Left kidney (tissue), 2 donors: Measurements from ENCODE around the gene KCNN3. TPM values are rescaled to one million over a fixed set of nuclear protein-coding genes. Genes with fewer than 3 reads are reported as not detected.

Experiments
- DNase-seq: peaks from one replicate; pipeline ENCODE4 v3.0.0-alpha.2; 2013
- polyA plus RNA-seq: library from polyadenylated mRNA; unstranded; fragments of 120-200 nt; gene quantifications from one replicate; pipeline ENCODE4 v1.2.1, GENCODE V29; 2013; ENCODE audit not compliant: insufficient read length

KCNN3 gene
- polyA plus RNA-seq, 1 donor = 2.3 TPM

GRCh38 chr1:154861607-154862094 is 8.4 kb downstream of the KCNN3 start:
- DNase-seq = no peak

GRCh38 chr1:154860156-154860870 is 9.8 kb downstream of the KCNN3 start:
- no peak for DNase-seq

- no peak for DNase-seq
Observed at GRCh38 chr1:154859786-154860155, 10.3 kb downstream of the KCNN3 start.

- no peak for DNase-seq
Observed at GRCh38 chr1:154859151-154859785, 10.8 kb downstream of the KCNN3 start.

GRCh38 chr1:154857441-154858215 is 12.5 kb downstream of the KCNN3 start:
- no peak for DNase-seq

- DNase-seq = no peak
Observed at GRCh38 chr1:154857022-154857421, 13.1 kb downstream of the KCNN3 start.

GRCh38 chr1:154856544-154856943 is 13.5 kb downstream of the KCNN3 start:
- no peak for DNase-seq

- DNase-seq = no peak
Observed at GRCh38 chr1:154856049-154856448, 14.0 kb downstream of the KCNN3 start.

- no peak for DNase-seq
Observed at GRCh38 chr1:154855186-154855851, 14.8 kb downstream of the KCNN3 start.

GRCh38 chr1:154852845-154853244 is 17.2 kb downstream of the KCNN3 start:
- DNase-seq = no peak

GRCh38 chr1:154851392-154852177 is 18.5 kb downstream of the KCNN3 start:
- no peak for DNase-seq

GRCh38 chr1:154849645-154850131 is 20.4 kb downstream of the KCNN3 start:
- DNase-seq = no peak

- DNase-seq = no peak
Observed at GRCh38 chr1:154848983-154849382, 21.1 kb downstream of the KCNN3 start.

GRCh38 chr1:154847891-154848290 is 22.2 kb downstream of the KCNN3 start:
- no peak for DNase-seq

GRCh38 chr1:154846565-154847442 is 23.3 kb downstream of the KCNN3 start:
- no peak for DNase-seq

GRCh38 chr1:154845879-154846278 is 24.2 kb downstream of the KCNN3 start:
- no peak for DNase-seq

GRCh38 chr1:154845174-154845573 is 24.9 kb downstream of the KCNN3 start:
- DNase-seq = no peak

GRCh38 chr1:154844297-154844681 is 25.8 kb downstream of the KCNN3 start:
- DNase-seq = no peak

GRCh38 chr1:154843636-154844296 is 26.3 kb downstream of the KCNN3 start:
- DNase-seq = no peak

- DNase-seq = no peak
Observed at GRCh38 chr1:154842635-154843034, 27.4 kb downstream of the KCNN3 start.
